GM08714 (cell line): ENCODE data around the gene MARF1.
"Not testable (repeated sequence)": the region's sequence is repeated elsewhere in the genome, so short reads cannot be mapped to it uniquely, and the experiment has no call there.

Experiments
- H3K4me3 ChIP-seq: fragments of 200-500 bp; sonication (Bioruptor generic); 2 replicates; pipeline ENCODE4 v1.5.1; 2014; ENCODE audit warnings: mild to moderate bottlenecking, low read length, inconsistent platforms
- ZNF274 ChIP-seq: IDR thresholded peaks from 2 replicates; pipeline ENCODE4 v1.6.1; 2012; ENCODE audit warnings: mild to moderate bottlenecking, low read depth, low read length

MARF1 gene

GRCh38 chr16:15581127-15581815, 61.7 kb downstream of the MARF1 start:
- no peak for TF ChIP-seq ZNF274
- no peak overlapping the region for H3K4me3 ChIP-seq

GRCh38 chr16:15578824-15579223, 64.1 kb downstream of the MARF1 start:
- no peak for TF ChIP-seq ZNF274
- no peak overlapping the region for H3K4me3 ChIP-seq

GRCh38 chr16:15576960-15577958, 65.7 kb downstream of the MARF1 start:
- H3K4me3 ChIP-seq = no peak overlapping the region
- TF ChIP-seq ZNF274 = no peak

GRCh38 chr16:15575293-15576049, 67.5 kb downstream of the MARF1 start:
- no peak for TF ChIP-seq ZNF274
- no peak overlapping the region for H3K4me3 ChIP-seq

- H3K4me3 ChIP-seq = no peak overlapping the region
- no peak for TF ChIP-seq ZNF274
Measured at GRCh38 chr16:15574614-15574948, 68.4 kb downstream of the MARF1 start.

GRCh38 chr16:15573896-15574613, 68.9 kb downstream of the MARF1 start:
- not testable (repeated sequence) for H3K4me3 ChIP-seq

GRCh38 chr16:15573274-15573895, 69.6 kb downstream of the MARF1 start:
- H3K4me3 ChIP-seq = no peak overlapping the region

GRCh38 chr16:15572329-15573001, 70.5 kb downstream of the MARF1 start:
- no peak for TF ChIP-seq ZNF274
- no peak overlapping the region for H3K4me3 ChIP-seq

More at GRCh38 chr16:15573274-15573895, 69.6 kb downstream of the MARF1 start:
- no peak for TF ChIP-seq ZNF274

- no peak overlapping the region for H3K4me3 ChIP-seq
- no peak for TF ChIP-seq ZNF274
Measured at GRCh38 chr16:15571557-15571956, 71.4 kb downstream of the MARF1 start.

GRCh38 chr16:15570666-15571065, 72.3 kb downstream of the MARF1 start:
- H3K4me3 ChIP-seq = not testable (repeated sequence)

GRCh38 chr16:15567823-15568222, 75.1 kb downstream of the MARF1 start:
- no peak for TF ChIP-seq ZNF274
- no peak overlapping the region for H3K4me3 ChIP-seq

GRCh38 chr16:15566095-15566494, 76.9 kb downstream of the MARF1 start:
- no peak overlapping the region for H3K4me3 ChIP-seq
- TF ChIP-seq ZNF274 = no peak

- TF ChIP-seq ZNF274 = no peak
- H3K4me3 ChIP-seq = no peak overlapping the region
Measured at GRCh38 chr16:15564604-15565339, 78.2 kb downstream of the MARF1 start.
